GM23248 (cell line): Measurements from ENCODE around the gene TMEM171. TPM values are rescaled to one million over a fixed set of nuclear protein-coding genes. Genes with fewer than 3 reads are reported as not detected.
A peak's percentile ranks its signal among the peaks of the same experiment; 100 is the strongest.

Experiments
- DNase-seq: peaks from one replicate; pipeline ENCODE4 v3.0.0-alpha.2; 2015
- H2AFZ ChIP-seq: fragments of 200-600 bp; sonication (generic); 2 replicates; pipeline ENCODE4 v1.6.1; 2016; ENCODE audit warnings: antibody characterized with exemption
- H3F3A ChIP-seq: fragments of 200-600 bp; sonication (generic); 2 replicates; pipeline ENCODE4 v1.6.1; 2016; ENCODE audit warnings: mild to moderate bottlenecking, antibody characterized with exemption, mixed run types; ENCODE audit not compliant: insufficient read depth
- H3K27ac ChIP-seq: fragments of 200-600 bp; sonication (generic); 2 replicates; pipeline ENCODE4 v1.5.1; 2016; ENCODE audit warnings: mild to moderate bottlenecking
- H3K27me3 ChIP-seq: fragments of 200-600 bp; sonication (generic); replicated peaks from 2 replicates; pipeline ENCODE4 v1.6.1; 2016; ENCODE audit warnings: mild to moderate bottlenecking; ENCODE audit not compliant: insufficient read depth
- H3K36me3 ChIP-seq: fragments of 200-600 bp; sonication (generic); 2 replicates; pipeline ENCODE4 v1.6.1; 2016; ENCODE audit warnings: low read depth, mild to moderate bottlenecking
- H3K4me1 ChIP-seq: fragments of 200-600 bp; sonication (generic); 2 replicates; pipeline ENCODE4 v1.6.1; 2016; ENCODE audit warnings: mild to moderate bottlenecking; ENCODE audit not compliant: insufficient read depth
- H3K4me2 ChIP-seq: fragments of 200-600 bp; sonication (generic); one replicate; pipeline ENCODE4 v1.6.1; 2016; ENCODE audit warnings: mild to moderate bottlenecking; ENCODE audit not compliant: unreplicated experiment
- H3K4me3 ChIP-seq: fragments of 200-600 bp; sonication (generic); 2 replicates; pipeline ENCODE4 v1.5.1; 2016; ENCODE audit warnings: mild to moderate bottlenecking
- H3K79me2 ChIP-seq: fragments of 200-600 bp; sonication (generic); 2 replicates; pipeline ENCODE4 v1.6.1; 2016; ENCODE audit warnings: mild to moderate bottlenecking; ENCODE audit not compliant: insufficient read depth
- H3K9ac ChIP-seq: fragments of 200-600 bp; sonication (generic); 2 replicates; pipeline ENCODE4 v1.6.1; 2016; ENCODE audit warnings: mild to moderate bottlenecking
- H3K9me2 ChIP-seq: fragments of 200-600 bp; sonication (generic); 2 replicates; pipeline ENCODE4 v1.6.1; 2016; ENCODE audit warnings: mixed run types, mild to moderate bottlenecking, moderate library complexity; ENCODE audit not compliant: insufficient read depth
- H3K9me3 ChIP-seq: fragments of 200-600 bp; sonication (generic); one replicate; pipeline ENCODE4 v1.6.1; 2017; ENCODE audit warnings: low read depth
- H4K20me1 ChIP-seq: fragments of 200-600 bp; sonication (generic); 2 replicates; pipeline ENCODE4 v1.6.0; 2016; ENCODE audit not compliant: insufficient read depth
- EZH2 ChIP-seq: fragments of 200-600 bp; sonication (generic); IDR thresholded peaks from 2 replicates; pipeline ENCODE4 v1.6.1; 2018; ENCODE audit warnings: antibody characterized with exemption, mild to moderate bottlenecking; ENCODE audit not compliant: insufficient read depth, poor library complexity, severe bottlenecking
- EZH2phosphoT487 ChIP-seq: fragments of 200-600 bp; sonication (generic); IDR thresholded peaks from 2 replicates; pipeline ENCODE4 v1.6.1; 2018; ENCODE audit warnings: antibody characterized with exemption, moderate library complexity, mild to moderate bottlenecking, low read depth; ENCODE audit not compliant: insufficient read depth
- WGBS, 2 experiments: methylation state at CpG; one replicate each; pipeline ENCODE4 v1.1.6; 2015 to 2017; ENCODE audit warnings: low lambda C conversion rate in 2 of 2, low coverage in 1 of 2; ENCODE audit errors: missing lambda C conversion rate in 2 of 2; 5-methylcytosine and 5-hydroxymethylcytosine counted together
- in situ Hi-C: fragments of 300-500 bp; cut with MboI; formaldehyde crosslinking; loops from 2 replicates; pipeline ENCODE4 v1.15.0; 2020
- polyA plus RNA-seq: library from polyadenylated mRNA; unstranded; fragments of >200 nt; fragmentation: Nextera tagmentation; extraction: Ambion mirVana; gene quantifications from 2 replicates; pipeline ENCODE4 v1.2.1, GENCODE V29; 2016
- total RNA-seq: library from RNA; depleted of rRNA; stranded (reverse); fragments of >200 nt; shearing (Covaris generic); gene quantifications from 2 replicates; pipeline ENCODE4 v1.2.3, GENCODE V29; 2014

TMEM171 gene
- total and polyA plus RNA-seq, 2 experiments from 2014 or later: 6.7 to 11.0 TPM

- Histone ChIP-seq H3K79me2 (no peaks in the 10 kb centered on the region), H3K4me1 (no peaks in the 10 kb centered on the region), H2AFZ (no peak overlapping the region), H3K9me2 (no peaks in the 10 kb centered on the region), H3K9me3 (no peaks in the 10 kb centered on the region), H4K20me1 (no peaks in the 10 kb centered on the region), H3K36me3 (no peaks in the 10 kb centered on the region), H3K4me3 (no peak overlapping the region), H3K27ac (no peak overlapping the region), H3K27me3 (no peaks in the 10 kb centered on the region), H3F3A (no peaks in the 10 kb centered on the region), H3K4me2 (no peak overlapping the region), H3K9ac (no peak overlapping the region)
- no peak for DNase-seq
- WGBS, 2 experiments: 93 to 96% methylated on average over 3 of the region's 3 CpGs
- in situ Hi-C loops: no loop called here
- TF ChIP-seq EZH2phosphoT487: no peak
- no peak for TF ChIP-seq EZH2
These were observed 14.6 kb downstream of the TMEM171 start for GRCh38 chr5:73135021-73135420.

- 46 to 49% methylated on average over 6 of the region's 6 CpGs for WGBS, 2 experiments
- DNase-seq: peak; percentile 73
- no peak for TF ChIP-seq EZH2
- TF ChIP-seq EZH2phosphoT487: no peak
- Histone ChIP-seq H2AFZ (no peak overlapping the region), H3K4me3 (no peak overlapping the region), H3K9me2 (no peaks in the 10 kb centered on the region), H4K20me1 (no peaks in the 10 kb centered on the region), H3K36me3 (no peaks in the 10 kb centered on the region), H3F3A (no peaks in the 10 kb centered on the region), H3K9me3 (no peaks in the 10 kb centered on the region), H3K27ac (no peak overlapping the region), H3K27me3 (no peaks in the 10 kb centered on the region), H3K4me2 (no peak overlapping the region), H3K9ac (no peak overlapping the region), H3K4me1 (no peaks in the 10 kb centered on the region), H3K79me2 (no peaks in the 10 kb centered on the region)
- in situ Hi-C loops: no loop called here
These were observed 15.2 kb downstream of the TMEM171 start for GRCh38 chr5:73135429-73136054.

DNA sequence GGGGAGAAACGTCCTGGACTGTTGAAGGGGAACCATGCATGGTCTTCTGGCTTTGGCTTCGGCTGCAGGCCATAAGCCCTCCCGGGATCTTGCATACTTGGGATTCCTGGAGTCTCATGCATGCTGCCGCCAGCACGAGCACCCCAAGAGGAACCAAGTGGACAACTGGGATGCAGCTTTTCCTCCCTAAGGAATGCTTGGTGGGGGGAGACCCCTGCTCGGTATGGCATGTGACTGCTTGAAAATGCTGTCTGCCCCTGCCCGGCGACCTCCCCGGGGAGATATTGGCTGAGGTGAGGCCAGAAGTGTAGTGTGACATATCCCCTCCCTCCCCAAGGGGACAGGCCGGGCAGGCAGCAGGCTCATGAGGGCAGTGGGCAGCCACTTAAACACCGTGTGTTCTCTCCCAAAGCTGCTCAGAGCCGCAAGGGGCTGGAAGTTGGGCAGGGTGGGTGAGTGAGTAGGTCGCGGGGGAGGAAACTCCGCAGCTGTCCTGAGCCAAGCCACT, 15.7 kb downstream of the TMEM171 start:
- Histone ChIP-seq H3K79me2 (no peaks in the 10 kb centered on the region), H3K4me3 (no peak overlapping the region), H3K27me3 (no peaks in the 10 kb centered on the region), H3K4me2 (no peak overlapping the region), H4K20me1 (no peaks in the 10 kb centered on the region), H3K36me3 (no peaks in the 10 kb centered on the region), H3K9me2 (no peaks in the 10 kb centered on the region), H3K27ac (no peak overlapping the region), H3F3A (no peaks in the 10 kb centered on the region), H2AFZ (no peak overlapping the region), H3K4me1 (no peaks in the 10 kb centered on the region), H3K9ac (no peak overlapping the region), H3K9me3 (no peaks in the 10 kb centered on the region)
- in situ Hi-C loops: no loop called here
- 66 to 76% methylated on average over 14 to 15 of the region's 15 CpGs for WGBS, 2 experiments
- DNase-seq: no peak
- TF ChIP-seq EZH2phosphoT487: no peak
- no peak for TF ChIP-seq EZH2

DNA sequence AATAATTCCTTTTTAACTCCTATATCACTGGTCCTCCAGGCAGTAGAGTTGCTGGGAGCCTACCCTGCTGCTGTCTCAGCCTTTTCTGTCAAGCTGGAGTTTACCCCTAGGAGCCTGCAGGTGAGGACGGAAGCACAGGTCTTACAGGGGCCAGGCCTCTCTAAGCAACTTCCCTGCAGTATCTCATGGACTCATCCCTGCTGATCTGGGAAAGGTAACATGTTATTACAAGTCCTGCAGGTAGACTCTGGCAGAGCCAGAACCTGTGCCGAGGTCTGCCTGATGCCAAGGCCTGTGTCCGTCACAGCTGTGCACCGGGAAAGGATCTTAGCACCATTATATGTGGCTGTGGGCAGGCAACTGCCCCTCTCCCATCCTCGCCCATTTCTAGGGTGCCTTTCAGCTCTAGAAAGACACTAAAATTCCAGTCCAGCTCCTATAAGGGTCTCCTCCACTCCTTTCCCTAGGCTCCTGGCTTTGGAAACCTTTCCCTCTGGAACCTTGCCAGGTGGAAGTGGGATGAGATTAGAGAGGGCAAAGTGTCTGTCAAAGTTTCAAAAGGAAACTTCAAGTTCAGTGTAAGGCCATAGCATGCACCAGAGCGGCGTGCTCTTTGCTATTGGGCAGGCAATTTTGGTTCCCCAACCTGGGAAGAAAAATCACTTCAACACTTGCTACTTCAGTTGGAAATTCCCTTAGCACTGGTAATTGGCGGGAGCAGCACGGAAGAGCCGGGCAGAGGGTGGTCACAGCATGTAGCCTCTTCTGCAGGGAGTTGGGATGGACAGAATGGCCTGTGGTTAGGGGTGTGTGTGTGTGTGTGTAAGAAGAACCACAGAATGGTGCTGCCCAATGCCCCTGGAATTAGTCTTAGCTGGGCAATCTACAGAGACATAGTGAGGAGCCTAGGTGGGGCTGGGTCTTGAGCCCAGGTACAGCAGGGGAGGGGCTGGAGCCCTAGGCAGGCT, 17.5 kb downstream of the TMEM171 start:
- Histone ChIP-seq H3K27me3 (no peaks in the 10 kb centered on the region), H3K4me1 (no peaks in the 10 kb centered on the region), H3K9me2 (no peaks in the 10 kb centered on the region), H3K4me3 (no peak overlapping the region), H3K27ac (no peak overlapping the region), H3K4me2 (no peak overlapping the region), H2AFZ (no peak overlapping the region), H4K20me1 (no peaks in the 10 kb centered on the region), H3K9me3 (no peaks in the 10 kb centered on the region), H3K79me2 (no peaks in the 10 kb centered on the region), H3K36me3 (no peaks in the 10 kb centered on the region), H3K9ac (no peak overlapping the region), H3F3A (no peaks in the 10 kb centered on the region)
- TF ChIP-seq EZH2 (no peak), EZH2phosphoT487 (no peak)
- 90 to 91% methylated on average over 10 of the region's 10 CpGs for WGBS, 2 experiments
- DNase-seq: no peak
- in situ Hi-C loops: no loop called here
